ENCODE measurements around the gene MAMSTR. TPM values are rescaled to one million over a fixed set of nuclear protein-coding genes. Genes with fewer than 3 reads are reported as not detected.
A peak's percentile ranks its signal among the peaks of the same experiment; 100 is the strongest.
"Not testable (repeated sequence)": the region's sequence is repeated elsewhere in the genome, so short reads cannot be mapped to it uniquely, and the experiment has no call there.

The MAMSTR gene, protein sequence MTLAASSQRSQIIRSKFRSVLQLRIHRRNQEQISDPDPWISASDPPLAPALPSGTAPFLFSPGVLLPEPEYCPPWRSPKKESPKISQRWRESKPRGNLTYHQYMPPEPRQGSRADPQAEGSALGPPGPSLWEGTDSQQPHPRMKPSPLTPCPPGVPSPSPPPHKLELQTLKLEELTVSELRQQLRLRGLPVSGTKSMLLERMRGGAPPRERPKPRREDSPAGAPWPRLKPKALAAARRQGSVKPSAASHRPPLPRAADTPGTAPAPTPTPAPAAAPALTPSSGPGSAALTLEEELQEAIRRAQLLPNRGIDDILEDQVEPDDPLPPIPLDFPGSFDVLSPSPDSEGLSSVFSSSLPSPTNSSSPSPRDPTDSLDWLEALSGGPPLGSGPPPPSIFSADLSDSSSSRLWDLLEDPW
- total RNA-seq, result 1.0 and 1.3 TPM in 2 replicates

DNA sequence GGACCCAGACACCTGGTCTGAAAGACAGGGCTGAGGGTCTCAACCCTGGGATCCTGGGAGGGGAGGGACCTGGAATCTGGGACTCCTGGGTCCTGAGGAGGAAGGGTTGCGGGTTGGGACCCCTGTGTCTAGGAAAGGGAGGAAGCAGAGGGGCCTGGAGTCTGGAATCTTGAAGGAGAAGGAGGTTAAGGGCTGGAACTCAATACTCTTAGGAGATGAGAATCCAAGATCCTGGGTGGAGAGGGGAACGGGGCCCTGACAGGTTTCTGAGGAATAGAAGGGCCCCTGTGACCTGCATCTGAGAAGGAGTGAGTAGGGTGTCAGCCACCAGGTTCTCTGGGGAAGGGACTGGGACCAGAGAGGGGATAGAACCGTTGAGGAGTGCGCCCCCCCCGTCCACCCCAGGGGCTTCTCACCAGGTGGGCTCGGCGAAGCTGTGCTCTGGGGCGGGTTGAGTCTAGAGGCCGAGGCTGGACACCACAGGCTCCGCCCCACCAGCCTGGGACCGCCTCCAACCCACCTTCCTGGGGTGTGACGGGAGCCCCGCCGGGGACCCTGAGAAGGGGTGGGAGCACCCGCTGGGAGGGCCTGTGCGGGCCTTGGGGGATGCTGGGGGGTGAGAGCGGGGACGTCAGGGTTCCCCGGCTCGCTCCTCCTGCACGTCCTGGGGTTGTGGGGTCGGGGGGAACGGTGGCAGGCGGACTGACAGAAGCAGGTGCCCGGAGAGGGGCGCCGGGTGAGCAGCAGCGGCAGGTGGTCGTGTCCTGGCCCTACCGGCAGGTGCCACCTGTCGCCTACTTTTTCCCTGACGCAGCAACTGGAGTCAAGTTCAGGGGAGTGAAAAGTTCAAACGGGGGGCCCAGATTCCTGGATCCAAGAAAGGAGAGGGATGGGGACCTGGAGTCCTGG is at the start of gene MAMSTR:
TSS of gene MAMSTR (minus strand) at position 463 of the 909 bp plus-strand sequence. CDS start 694 bp downstream, outside the sequence.
- TF ChIP-seq, protein P1, sequence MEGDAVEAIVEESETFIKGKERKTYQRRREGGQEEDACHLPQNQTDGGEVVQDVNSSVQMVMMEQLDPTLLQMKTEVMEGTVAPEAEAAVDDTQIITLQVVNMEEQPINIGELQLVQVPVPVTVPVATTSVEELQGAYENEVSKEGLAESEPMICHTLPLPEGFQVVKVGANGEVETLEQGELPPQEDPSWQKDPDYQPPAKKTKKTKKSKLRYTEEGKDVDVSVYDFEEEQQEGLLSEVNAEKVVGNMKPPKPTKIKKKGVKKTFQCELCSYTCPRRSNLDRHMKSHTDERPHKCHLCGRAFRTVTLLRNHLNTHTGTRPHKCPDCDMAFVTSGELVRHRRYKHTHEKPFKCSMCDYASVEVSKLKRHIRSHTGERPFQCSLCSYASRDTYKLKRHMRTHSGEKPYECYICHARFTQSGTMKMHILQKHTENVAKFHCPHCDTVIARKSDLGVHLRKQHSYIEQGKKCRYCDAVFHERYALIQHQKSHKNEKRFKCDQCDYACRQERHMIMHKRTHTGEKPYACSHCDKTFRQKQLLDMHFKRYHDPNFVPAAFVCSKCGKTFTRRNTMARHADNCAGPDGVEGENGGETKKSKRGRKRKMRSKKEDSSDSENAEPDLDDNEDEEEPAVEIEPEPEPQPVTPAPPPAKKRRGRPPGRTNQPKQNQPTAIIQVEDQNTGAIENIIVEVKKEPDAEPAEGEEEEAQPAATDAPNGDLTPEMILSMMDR (IDR thresholded peaks at IDR 0.05; ENCODE audit: insufficient read depth, low read length, poor library complexity, severe bottlenecking), result no peak
- peak within 1 kb of the TSS; percentile 76 for H3K4me3 ChIP-seq (ENCODE audit: low read depth, low read length)
- H3K27me3 ChIP-seq (ENCODE audit: control insufficient read depth, insufficient read depth, low read length), result no peaks in the 10 kb centered on the region
- no peak for DNase-seq (ENCODE audit: low read depth)
- no peaks in the 10 kb centered on the region for H3K36me3 ChIP-seq (ENCODE audit: control insufficient read depth, insufficient read depth, low read length)

DNA sequence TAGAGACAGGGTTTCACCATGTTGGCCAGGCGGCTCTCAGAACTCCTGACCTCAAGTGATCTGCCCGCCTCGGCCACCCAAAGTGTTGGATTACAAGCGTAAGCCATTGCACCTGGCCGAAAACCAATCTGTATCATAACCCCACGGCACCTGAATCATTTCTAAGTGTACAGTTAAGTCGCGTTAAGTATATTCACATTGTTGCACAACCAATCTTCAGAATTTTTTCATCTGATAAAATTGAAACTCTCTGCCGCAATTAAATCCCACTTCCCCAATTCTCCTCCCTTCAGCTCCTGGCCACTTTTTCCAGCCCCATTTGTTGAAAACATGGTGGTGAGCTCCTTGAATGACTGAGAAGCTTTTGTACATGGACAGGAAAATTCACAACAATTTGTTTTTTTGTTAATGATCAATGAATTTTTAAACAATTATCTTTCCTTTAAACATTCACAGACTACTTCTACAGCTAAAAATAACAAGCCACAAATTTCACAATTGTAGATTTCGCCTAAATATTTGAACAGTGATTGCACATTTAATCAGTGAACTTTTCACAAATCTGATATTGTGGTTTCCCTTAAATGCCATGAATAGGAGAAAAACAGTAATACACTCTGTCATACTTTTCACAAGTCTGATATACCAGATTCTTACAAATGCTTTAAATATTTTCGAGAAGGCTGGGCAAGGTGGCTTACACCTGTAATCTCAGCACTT is 49.6 kb upstream of the MAMSTR start:
- TF ChIP-seq, protein P1 (IDR thresholded peaks at IDR 0.05; ENCODE audit: insufficient read depth, low read length, poor library complexity, severe bottlenecking), result no peak

DNA sequence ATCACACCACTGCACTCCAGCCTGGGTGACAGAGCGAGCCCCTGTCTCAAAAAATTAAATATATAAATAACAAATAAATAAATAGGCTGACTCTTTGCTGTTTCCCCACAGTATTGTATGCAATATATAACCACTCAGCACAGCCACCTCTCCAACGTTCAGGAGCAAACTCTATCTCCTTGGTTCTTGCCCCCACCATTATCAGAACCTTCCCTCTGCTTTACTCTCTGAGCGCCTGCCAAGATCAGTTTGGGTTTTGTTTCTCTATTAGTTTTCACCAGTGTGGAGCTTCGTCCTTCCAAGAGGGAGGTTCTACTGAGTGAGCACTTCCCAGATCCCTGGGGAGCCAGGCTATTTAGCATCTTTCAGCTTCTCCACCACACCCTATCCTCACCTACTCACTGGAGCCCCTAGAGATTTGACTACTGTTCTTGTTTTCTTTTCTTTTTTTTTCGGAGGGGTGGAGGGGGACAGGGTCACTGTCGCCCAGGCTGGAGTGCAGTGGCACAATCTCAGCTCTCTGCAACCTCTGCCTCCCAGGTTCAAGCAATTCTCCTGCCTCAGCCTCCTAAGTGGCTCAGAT is 48.7 kb upstream of the MAMSTR start:
- DNase-seq (ENCODE audit: low read depth); H3K36me3 ChIP-seq (ENCODE audit: control insufficient read depth, insufficient read depth, low read length): not testable (repeated sequence)
- H3K27me3 ChIP-seq (ENCODE audit: control insufficient read depth, insufficient read depth, low read length), result peaks cover 11% of the 10 kb centered on the region

More for the DNA sequence above, 49.6 kb upstream of the MAMSTR start:
- Histone ChIP-seq H3K36me3 (ENCODE audit: control insufficient read depth, insufficient read depth, low read length) (no peaks in the 10 kb centered on the region), H3K4me3 (ENCODE audit: low read depth, low read length) (no peak overlapping the region), H3K27me3 (ENCODE audit: control insufficient read depth, insufficient read depth, low read length) (peaks cover 11% of the 10 kb centered on the region)
- no peak for DNase-seq (ENCODE audit: low read depth)

DNA sequence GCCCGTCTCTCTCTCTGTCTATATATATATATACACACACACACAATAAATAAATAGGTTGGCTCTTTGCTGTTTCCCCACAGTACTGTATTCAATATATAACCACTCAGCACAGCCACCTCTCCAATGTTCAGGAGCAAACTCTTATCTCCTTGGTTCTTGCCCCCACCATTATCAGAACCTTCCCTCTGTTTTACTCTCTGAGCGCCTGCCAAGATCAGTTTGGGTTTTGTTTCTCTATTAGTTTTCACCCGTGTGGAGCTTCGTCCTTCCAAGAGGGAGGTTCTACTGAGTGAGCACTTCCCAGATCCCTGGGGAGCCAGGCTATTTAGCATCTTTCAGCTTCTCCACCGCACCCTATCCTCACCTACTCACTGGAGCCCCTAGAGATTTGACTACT is 46.3 kb upstream of the MAMSTR start:
- not testable (repeated sequence) for DNase-seq (ENCODE audit: low read depth); H3K4me3 ChIP-seq (ENCODE audit: low read depth, low read length); H3K36me3 ChIP-seq (ENCODE audit: control insufficient read depth, insufficient read depth, low read length)
- peaks cover 24% of the 10 kb centered on the region for H3K27me3 ChIP-seq (ENCODE audit: control insufficient read depth, insufficient read depth, low read length)

More for the DNA sequence above, 48.7 kb upstream of the MAMSTR start:
- not testable (repeated sequence) for H3K4me3 ChIP-seq (ENCODE audit: low read depth, low read length)

DNA sequence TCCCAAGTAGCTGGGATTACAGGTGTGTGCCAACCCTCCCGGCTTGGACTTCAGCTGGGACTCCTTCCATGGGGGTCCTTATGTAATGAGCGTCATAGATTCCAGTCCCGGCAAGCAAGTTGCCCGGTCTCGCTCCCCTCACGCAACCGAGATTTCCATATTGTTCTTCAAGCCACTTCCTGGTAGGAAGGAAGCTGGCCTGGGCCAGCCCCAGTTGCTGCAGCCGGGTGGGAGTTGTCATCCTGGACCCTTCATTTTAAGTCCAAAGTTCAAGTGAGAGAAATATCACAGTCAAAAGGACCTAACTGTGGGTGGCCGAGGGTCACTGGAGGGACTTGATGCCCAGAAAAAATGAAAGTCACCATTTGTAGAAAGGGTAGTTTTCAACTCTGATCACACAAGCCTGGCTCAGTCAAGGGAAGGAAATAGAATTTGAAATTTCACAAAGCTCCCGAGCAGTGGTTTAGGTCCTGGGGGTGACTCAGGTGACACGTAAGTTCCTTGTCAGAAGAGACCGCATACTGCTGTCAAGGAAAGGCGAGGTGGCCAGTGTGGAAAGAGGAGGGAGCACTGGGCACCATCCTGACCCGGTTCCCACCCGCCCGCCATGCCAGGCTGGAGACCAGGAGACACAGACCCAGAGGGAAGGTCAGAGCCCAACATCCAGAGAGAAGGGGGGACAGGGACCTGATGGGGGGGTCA is 41.1 kb upstream of the MAMSTR start:
- TF ChIP-seq, protein P1 (IDR thresholded peaks at IDR 0.05; ENCODE audit: insufficient read depth, low read length, poor library complexity, severe bottlenecking), result no peak
- DNase-seq (ENCODE audit: low read depth), result no peak
- Histone ChIP-seq H3K27me3 (ENCODE audit: control insufficient read depth, insufficient read depth, low read length) (peaks cover 15% of the 10 kb centered on the region), H3K36me3 (ENCODE audit: control insufficient read depth, insufficient read depth, low read length) (no peaks in the 10 kb centered on the region), H3K4me3 (ENCODE audit: low read depth, low read length) (no peak overlapping the region)

DNA sequence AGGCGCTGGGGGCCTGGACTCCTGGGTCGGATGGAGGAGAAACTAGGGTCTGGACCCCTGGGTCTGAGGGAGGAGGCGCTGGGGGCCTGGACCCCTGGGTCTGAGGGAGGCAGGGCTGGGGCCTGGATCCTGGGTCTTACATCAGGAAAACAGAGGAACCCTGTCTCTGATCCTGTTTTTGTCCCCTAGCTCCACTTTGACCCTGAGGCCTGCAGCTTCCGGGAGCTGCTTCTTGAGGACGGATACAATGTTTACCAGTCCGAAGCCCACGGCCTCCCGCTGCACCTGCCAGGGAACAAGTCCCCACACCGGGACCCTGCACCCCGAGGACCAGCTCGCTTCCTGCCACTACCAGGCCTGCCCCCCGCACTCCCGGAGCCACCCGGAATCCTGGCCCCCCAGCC is 38.2 kb upstream of the MAMSTR start:
- peaks cover 15% of the 10 kb centered on the region for H3K27me3 ChIP-seq (ENCODE audit: control insufficient read depth, insufficient read depth, low read length)
- H3K4me3 ChIP-seq (ENCODE audit: low read depth, low read length), result no peak overlapping the region
- H3K36me3 ChIP-seq (ENCODE audit: control insufficient read depth, insufficient read depth, low read length), result no peaks in the 10 kb centered on the region
- DNase-seq (ENCODE audit: low read depth), result no peak
- TF ChIP-seq, protein P1 (IDR thresholded peaks at IDR 0.05; ENCODE audit: insufficient read depth, low read length, poor library complexity, severe bottlenecking), result no peak

Data from kidney epithelial cell (primary cell).